ENCODE results near the gene IRAK2.
"Not testable (repeated sequence)": the region's sequence is repeated elsewhere in the genome, so short reads cannot be mapped to it uniquely, and the experiment has no call there.

Gene IRAK2

DNA sequence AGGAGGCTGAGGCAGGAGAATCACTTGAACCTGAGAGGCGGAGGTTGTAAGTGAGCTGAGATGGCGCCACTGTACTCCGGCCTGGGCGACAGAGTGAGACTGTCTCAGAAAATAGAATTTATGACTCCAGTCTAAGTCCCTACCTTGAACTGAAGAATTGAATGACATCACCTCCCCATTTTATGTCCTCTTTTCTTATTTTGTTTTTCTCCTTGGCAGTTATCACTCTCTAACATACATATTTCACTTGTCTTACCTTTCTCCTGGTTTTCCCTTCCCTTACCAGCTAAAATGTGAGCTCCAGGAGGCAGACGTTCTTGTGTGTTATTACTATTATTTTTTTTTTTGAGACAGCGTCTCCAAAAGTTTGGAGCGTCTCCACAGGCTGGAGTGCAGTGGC, 91.1 kb downstream of the IRAK2 start:
- DNase-seq = no peak

DNA sequence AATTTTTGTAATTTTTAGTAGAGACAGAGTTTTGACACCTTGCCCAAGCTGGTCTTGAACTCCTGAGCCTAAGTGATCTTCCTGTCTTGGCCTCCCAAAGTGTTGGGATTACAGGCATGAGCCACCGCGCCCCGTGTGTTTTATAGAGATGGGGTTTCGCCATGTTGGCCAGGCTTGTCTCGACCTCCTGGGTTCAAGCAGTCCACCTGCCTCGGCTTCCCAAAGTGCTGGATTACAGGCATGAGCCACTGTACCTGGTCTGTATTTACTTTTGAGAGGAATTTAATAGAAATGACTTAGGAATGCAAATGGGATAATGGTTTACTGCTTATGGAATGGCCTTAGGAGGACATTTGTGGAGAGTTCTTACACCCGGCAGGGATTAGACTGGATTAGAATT, 94.3 kb downstream of the IRAK2 start:
- no peak for DNase-seq

DNA sequence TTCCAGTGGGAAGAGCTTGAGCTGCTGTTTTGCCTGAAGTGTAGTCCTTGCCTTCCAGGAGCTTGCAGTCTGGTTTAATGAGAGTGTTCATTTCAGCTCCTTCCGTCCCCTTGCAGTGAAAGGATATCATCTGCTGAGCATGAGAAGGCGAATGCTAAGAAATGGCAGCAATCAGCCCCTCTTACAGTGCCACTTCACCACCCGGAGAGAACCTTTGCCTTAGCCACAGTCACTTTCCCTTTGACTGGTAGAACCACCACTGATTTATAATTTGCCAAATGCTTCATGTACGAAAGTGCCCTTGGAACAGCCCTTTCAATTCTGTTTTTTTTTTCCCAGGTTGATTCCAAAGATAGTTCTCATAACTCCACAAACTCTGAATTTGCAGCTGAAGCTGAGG, 95.1 kb downstream of the IRAK2 start:
- DNase-seq = no peak

DNA sequence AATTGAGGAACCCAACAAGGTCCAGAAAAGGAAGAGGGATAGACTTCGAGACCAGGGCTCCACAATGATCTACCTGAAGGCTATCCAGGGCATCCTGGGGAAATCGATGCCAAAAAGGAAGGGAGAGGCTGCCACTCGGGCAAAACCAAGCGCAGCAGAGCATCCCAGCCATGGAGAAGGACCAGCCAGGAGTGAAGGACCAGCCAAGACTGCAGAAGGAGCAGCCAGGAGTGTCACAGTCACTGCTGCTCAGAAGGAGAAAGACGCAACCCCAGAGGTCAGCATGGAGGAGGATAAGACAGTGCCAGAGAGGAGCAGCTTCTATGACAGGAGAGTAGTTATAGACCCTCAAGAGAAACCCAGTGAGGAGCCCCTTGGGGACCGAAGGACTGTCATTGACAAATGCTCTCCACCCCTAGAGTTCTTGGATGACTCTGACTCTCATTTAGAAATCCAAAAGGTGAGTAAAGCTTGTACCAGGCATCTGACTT, 95.5 kb downstream of the IRAK2 start:
- DNase-seq = no peak

DNA sequence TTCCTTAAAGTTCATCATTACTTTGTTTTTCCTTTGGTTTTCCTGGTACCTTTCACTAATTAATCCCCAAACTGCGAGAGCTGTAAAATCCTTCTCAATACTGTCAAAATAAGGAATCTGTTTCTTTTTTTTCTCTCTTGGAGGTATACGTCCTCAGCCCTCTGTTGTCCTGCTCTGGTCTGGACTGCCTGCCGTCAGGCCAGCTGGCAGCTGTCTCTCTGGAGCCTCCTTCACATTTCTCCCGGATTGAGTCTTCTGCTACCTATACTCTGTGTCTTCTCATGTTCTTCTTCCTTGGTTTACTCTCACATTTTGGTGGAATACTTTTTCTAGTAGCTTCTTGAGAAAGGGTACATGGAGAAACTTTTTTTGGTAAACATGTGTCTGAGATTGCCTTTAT, 97.3 kb downstream of the IRAK2 start:
- DNase-seq = no peak

GRCh38 chr3:10263646-10264363, 99.1 kb downstream of the IRAK2 start:
- DNase-seq = peak; percentile 35

- no peak for DNase-seq
Observed at GRCh38 chr3:10265833-10266232, 101.1 kb downstream of the IRAK2 start.

DNA sequence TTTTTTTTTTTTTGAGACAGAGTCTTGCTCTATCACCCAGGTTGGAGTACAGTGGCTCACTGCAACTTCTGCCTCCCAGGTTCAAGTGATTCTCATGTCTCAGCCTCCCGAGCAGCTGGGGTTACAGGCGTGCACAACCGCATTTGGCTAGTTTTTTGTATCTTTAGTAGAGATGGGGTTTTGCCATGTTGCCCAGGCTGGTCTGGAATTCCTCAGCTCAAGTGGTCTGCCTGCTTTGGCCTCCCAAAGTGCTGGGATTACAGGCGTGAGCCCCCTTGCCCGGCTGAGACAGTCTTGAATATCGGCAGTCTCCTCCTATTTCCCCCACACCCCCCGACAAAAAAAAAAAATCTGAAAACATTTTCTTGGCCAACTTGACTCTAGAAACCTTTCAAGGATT, 102.2 kb downstream of the IRAK2 start:
- DNase-seq = not testable (repeated sequence)

DNA sequence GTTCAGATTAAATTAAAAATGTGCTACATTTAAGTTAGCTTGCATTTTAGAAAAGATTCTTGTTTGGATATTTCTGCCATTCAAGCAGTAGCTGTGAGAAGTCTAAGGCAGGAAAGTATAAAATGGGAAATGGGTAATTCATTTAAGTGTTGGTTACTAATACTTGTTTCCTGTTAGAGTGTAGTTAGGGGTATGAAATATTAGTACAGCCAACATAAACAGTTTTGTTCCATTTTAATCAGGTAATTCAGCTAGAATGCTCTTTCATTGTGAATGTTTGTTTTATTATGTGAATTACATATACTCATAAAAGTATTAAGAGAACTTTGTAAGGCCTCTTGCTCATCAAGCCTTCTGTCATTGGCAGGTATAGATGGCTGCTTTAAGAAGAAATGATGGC, 103.4 kb downstream of the IRAK2 start:
- DNase-seq = no peak

DNA sequence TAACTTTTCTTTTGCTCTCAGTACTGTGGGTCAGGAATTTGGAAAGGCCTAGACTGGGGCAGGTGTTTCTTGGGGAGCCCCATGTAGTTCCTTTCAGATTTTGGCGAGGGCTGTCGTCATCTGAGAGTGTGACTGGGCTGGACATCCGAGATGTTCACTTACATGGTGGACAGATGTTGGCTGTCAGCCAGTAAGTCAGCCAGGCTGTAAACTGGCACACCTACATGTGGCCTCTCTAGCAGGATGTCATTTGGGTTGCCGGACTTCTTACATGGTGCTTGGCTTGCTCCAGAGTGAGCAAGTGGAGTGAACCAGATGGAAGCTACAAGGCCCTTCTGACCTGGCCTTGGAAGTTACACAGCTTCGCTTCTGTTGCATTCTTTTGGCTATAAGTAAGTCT, 104.2 kb downstream of the IRAK2 start:
- no peak for DNase-seq

DNA sequence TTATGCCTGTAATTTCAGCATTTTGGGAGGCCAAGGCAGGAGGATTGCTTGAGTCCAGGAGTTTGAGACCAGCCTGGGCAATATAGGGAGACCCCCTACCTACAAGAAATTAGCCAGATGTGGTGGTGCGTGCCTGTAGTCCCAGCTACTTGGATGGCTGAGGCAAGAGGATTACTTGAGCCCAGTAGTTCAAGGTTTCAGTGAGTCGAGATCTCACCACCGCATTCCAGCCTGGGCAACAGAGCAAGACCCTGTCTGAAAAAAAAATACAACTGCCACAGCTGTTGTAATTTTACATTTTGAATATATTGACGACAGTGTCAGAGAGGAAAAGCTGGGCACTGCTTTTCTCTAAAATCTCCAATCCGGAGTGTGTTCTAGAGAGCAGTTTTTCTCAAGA, 104.7 kb downstream of the IRAK2 start:
- DNase-seq = no peak

GRCh38 chr3:10272476-10272875, 107.8 kb downstream of the IRAK2 start:
- not testable (repeated sequence) for DNase-seq

DNA sequence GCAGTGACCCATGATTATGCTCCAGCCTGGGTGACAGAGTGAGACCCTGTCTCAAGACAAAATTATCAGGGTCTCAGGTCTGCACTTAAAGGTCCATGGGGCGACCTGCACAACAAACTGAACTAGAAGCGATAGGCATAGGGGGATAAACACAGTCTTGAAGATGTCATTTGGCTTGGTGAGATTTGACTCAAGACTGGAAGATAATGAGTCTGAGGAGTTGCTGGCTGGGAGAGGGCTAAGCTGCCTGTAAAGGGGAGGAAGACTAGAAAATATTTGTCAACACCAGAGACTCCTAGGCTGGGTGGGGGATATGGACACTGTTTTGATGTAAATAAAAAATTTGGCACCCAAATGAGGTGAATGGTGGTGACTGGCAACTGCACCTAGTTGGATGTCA, 108.3 kb downstream of the IRAK2 start:
- DNase-seq = no peak

- DNase-seq = no peak
Observed at GRCh38 chr3:10273702-10274305, 109.1 kb downstream of the IRAK2 start.

- no peak for DNase-seq
Observed at GRCh38 chr3:10274601-10275000, 109.9 kb downstream of the IRAK2 start.

DNA sequence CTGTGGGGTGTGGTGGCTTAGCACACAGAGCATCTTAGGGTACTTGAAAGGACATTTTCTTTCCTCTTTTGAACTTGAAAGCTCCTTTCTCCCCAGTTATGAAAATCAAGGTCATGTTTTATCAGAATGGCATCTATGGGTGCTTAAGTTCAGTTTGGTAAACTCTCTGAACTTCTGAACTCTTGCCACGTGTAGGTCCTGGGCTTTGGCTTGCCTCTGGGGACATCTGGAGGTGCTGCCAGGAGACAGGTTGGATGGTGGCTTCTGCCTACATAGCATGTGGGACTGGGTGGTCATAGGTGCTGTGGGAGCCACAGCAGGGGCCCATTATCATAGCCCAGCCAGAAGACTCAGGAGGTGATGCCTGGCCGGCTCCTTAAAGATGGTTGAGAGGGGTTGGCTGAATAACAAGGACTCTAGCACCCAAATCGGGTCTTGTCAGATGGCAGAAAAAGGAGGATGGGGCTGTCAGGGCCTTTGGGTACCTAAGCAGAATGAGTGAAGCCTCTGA, 112.5 kb downstream of the IRAK2 start:
- no peak for DNase-seq

GRCh38 chr3:10278501-10278900, 113.8 kb downstream of the IRAK2 start:
- no peak for DNase-seq

- no peak for DNase-seq
Observed at GRCh38 chr3:10279384-10280176, 114.9 kb downstream of the IRAK2 start.

DNA sequence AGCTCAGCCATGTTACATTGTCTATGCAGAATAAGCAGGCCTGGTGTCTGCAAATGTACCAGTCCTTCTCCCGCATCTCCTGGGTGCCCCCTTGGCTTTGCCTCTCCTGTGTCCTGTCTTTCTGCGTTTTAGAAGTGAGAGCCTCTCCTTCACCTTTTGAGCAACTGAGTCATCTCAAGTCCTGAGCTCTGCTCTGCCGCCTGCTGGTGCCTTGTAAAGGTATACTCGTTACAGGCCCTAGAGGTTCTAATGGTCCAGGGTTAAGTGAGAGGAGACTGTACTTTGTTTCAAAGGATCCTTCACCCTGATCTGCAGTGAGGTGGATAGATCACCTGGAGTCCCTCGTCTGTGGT, 115.4 kb downstream of the IRAK2 start:
- DNase-seq = no peak

DNA sequence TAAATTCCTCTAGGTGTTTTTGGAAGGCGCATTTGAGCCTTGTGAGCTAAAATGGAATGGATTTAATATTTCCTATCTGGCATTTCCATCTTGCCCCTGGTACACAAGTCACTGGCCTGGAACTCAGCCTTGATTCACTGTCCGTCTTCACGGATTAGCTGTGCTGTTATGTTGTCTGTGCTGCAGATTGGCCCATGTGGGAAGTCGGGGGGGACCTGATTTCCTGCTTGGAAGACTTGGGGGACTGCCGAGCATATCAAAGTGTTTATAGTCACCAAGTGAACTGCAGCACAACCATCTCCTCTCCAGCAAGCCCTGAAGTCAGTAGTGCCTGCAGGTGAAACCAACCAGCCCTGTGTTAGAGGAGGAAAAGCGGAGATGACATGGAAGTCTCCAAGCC, 115.9 kb downstream of the IRAK2 start:
- no peak for DNase-seq

DNA sequence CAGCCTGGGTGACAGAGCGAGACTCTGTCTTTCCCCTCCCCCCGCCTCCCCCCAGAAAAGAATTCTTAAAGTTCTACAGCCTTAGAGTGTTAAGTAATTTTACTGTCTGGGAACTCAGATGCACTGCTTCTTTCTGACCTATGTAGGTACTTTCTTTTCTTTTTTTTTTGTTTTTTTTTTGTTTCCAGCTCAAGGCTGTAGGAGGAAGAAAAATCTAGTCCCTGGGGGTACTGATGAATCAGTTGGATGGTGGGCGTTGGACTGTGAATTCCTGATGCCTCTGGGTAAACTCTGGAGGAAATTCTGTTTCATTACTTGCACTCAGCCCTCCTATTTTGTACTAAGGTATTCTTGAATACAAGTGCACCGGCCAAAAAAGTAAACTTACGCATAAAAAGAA, 117.2 kb downstream of the IRAK2 start:
- DNase-seq = no peak

DNA sequence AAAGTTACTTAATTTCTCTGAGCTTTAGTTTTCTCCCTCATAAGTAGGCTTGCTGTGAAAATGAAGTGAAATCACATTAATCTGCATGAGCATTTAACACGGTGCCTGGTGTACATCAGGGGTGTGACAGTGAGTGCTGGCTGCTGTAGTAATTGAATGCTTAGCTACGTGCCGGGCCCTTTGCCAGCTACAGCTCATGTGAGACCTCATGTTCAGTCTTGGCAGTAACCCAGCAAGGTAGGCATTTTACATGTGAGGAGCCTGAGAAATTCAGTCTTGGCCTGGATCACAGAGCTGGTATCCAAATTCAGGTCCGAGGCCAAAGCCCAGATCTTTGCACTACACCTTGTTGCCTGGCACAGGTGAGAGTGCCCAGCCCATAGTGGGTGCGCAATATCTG, 118.9 kb downstream of the IRAK2 start:
- no peak for DNase-seq

DNA sequence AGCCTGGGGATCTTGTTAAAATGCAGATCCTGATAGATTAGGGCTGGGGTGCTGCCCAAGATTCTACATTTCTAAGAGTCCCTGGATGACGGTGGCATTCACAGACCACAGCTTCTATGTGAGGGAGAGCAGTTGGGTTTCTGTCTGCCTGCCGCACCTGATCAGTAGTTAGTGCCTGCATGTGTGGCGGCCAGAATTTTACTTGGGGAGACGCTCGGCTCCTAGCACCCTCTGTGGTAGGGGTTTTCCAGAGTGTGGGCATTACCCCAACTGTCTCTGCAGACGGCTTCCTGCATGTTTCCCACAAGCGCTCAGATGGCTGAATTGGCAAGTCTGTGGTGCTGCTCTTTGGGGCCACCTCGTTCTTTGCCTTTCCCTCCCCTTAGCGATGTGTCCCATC, 119.8 kb downstream of the IRAK2 start:
- no peak for DNase-seq

Measured in right kidney (tissue), 1 donor.